Measurements from ENCODE around the gene EPHA3. TPM values are rescaled to one million over a fixed set of nuclear protein-coding genes. Genes with fewer than 3 reads are reported as not detected.

EPHA3 gene
- total and polyA plus RNA-seq, 2 of the 4 experiments (the other 2 are of a cell fraction) = 0.10 to 0.18 TPM

- Histone ChIP-seq H3K9me1 (ENCODE audit: insufficient read depth, low read length) (no peaks in the 10 kb centered on the region), H2BK15ac (ENCODE audit: low read depth, low read length) (no peak overlapping the region), H4K20me1 (ENCODE audit: insufficient read depth, low read length) (no peaks in the 10 kb centered on the region), H2AK5ac (ENCODE audit: low read depth, low read length) (no peak overlapping the region), H3K4me2 (ENCODE audit: low read depth, low read length) (no peak overlapping the region), H3K18ac (ENCODE audit: low read depth, low read length) (no peak overlapping the region), H3K23ac (ENCODE audit: low read depth, low read length) (no peak overlapping the region), H2BK20ac (ENCODE audit: low read depth, low read length) (no peak overlapping the region), H3K14ac (replicated peaks; ENCODE audit: low read depth, low read length) (no peak overlapping the region), H3K27me3 (ENCODE audit: control insufficient read depth, insufficient read depth, low read length) (no peaks in the 10 kb centered on the region), H3K9me3 (ENCODE audit: control insufficient read depth, insufficient read depth, low read length) (no peaks in the 10 kb centered on the region), H4K91ac (ENCODE audit: insufficient read depth, low read depth, low read length) (no peak overlapping the region), H2AFZ (replicated peaks; ENCODE audit: low read length, poor library complexity) (no peak overlapping the region), H3K9ac (ENCODE audit: low read depth, low read length) (no peak overlapping the region), H3K56ac (ENCODE audit: extremely low read depth, insufficient read depth, low read length) (no peak overlapping the region), H3K4me1 (ENCODE audit: control insufficient read depth, insufficient read depth, low read length) (no peaks in the 10 kb centered on the region), H2BK5ac (ENCODE audit: low read depth, low read length, poor library complexity, severe bottlenecking) (no peak overlapping the region), H4K5ac (ENCODE audit: low read depth, low read length) (no peak overlapping the region), H3K4ac (ENCODE audit: low read depth, low read length) (no peak overlapping the region), H3K4me3 (ENCODE audit: insufficient read depth, low read depth, low read length) (no peak overlapping the region), H3K79me1 (ENCODE audit: low read depth in 1 of 2, low read length in 2 of 2) (no peaks in the 10 kb centered on the region), H3K36me3 (ENCODE audit: control insufficient read depth, insufficient read depth, low read length) (no peaks in the 10 kb centered on the region), H2AK9ac (replicated peaks; ENCODE audit: low read depth, low read length, poor library complexity) (no peak overlapping the region), H2BK120ac (ENCODE audit: low read depth, low read length) (no peak overlapping the region), H3K27ac (ENCODE audit: insufficient read depth, low read length) (no peak overlapping the region), H4K8ac (ENCODE audit: low read depth in 2 of 2, low read length in 2 of 2) (no peak overlapping the region)
- WGBS, 2 experiments (ENCODE audit: extremely low coverage in 2 of 2, insufficient read length in 1 of 2) = no CpG with 5 or more reads among the region's 2 CpGs
- TF ChIP-seq SMC3 (IDR thresholded peaks at IDR 0.05; ENCODE audit: low read depth, low read length) = no peak
- TF ChIP-seq CEBPB (IDR thresholded peaks at IDR 0.05; ENCODE audit: low read depth, low read length) = no peak
- TF ChIP-seq ELK1 (IDR thresholded peaks at IDR 0.05; ENCODE audit: borderline replicate concordance, low read depth, low read length) = no peak
- no peak for TF ChIP-seq MAZ (IDR thresholded peaks at IDR 0.05; ENCODE audit: borderline replicate concordance, low read depth, low read length)
- TF ChIP-seq CTCF (conservative IDR thresholded peaks at IDR 0.05; ENCODE audit: low read depth, low read length) = no peak
- TF ChIP-seq USF2 (IDR thresholded peaks at IDR 0.05; ENCODE audit: low read depth, low read length) = no peak
- no peak for TF ChIP-seq RCOR1 (IDR thresholded peaks at IDR 0.05; ENCODE audit: insufficient replicate concordance, low read length)
- no peak for TF ChIP-seq BHLHE40 (IDR thresholded peaks at IDR 0.05; ENCODE audit: low read depth, low read length)
- TF ChIP-seq POLR2A (IDR thresholded peaks at IDR 0.05; ENCODE audit: low read depth, low read length) = no peak
- no peak for TF ChIP-seq CHD1 (IDR thresholded peaks at IDR 0.05; ENCODE audit: low read depth, low read length)
- TF ChIP-seq FOS (IDR thresholded peaks at IDR 0.05; ENCODE audit: low read depth, low read length) = no peak
- no peak for TF ChIP-seq NFE2L2 (IDR thresholded peaks at IDR 0.05; ENCODE audit: low read depth, low read length)
- TF ChIP-seq RFX5 (IDR thresholded peaks at IDR 0.05; ENCODE audit: low read depth, low read length) = no peak
- TF ChIP-seq MAFK (IDR thresholded peaks at IDR 0.05; ENCODE audit: low read depth, low read length) = no peak
- in situ Hi-C loops (cut with MboI; ENCODE audit: low sequenced_read_pairs) = no loop called here
- BruUV-seq (replicated peaks) = no TSS peak
- intact Hi-C loops (cut with micrococcal nuclease) = no loop called here
- CTCF ChIA-PET = no interaction called here
- dilution Hi-C loops (cut with HindIII; ENCODE audit: low sequenced_read_pairs, unreplicated experiment) = no loop called here
- DNase-seq (no peak), ATAC-seq (ENCODE audit: low read depth) (no peak)
- POLR2A ChIA-PET (ENCODE audit: unreplicated experiment) = no interaction called here
Observed at GRCh38 chr3:89452066-89452465, 344.6 kb downstream of the EPHA3 start.
